ENCODE measurements around the gene FAAP20. TPM values are rescaled to one million over a fixed set of nuclear protein-coding genes. Genes with fewer than 3 reads are reported as not detected.

Gene FAAP20
- total RNA-seq, 1 experiment from 2014 or later = 133 TPM

- peak overlapping the region; percentile 74 for H3K4me3 Mint-ChIP-seq
- ATAC-seq (no peak), DNase-seq (ENCODE audit: low spot score) (no peak)
- H3K27ac Mint-ChIP-seq = no peak overlapping the region; the same call in 1 of the 2 replicates
- H3K4me1 Mint-ChIP-seq = peaks cover 11% of the 10 kb centered on the region
- no peaks in the 10 kb centered on the region for H3K9me3 Mint-ChIP-seq
- CTCF ChIA-PET = interaction anchor here (0.6 to 3.6 kb wide), 5 partner anchors 19 to 1600 kb away, joined by 3 to 42 read pairs (median 17); no protein-coding TSS in a partner anchor
- no peaks in the 10 kb centered on the region for H3K27me3 Mint-ChIP-seq (ENCODE audit: low read depth)
- TF ChIP-seq, protein P1, sequence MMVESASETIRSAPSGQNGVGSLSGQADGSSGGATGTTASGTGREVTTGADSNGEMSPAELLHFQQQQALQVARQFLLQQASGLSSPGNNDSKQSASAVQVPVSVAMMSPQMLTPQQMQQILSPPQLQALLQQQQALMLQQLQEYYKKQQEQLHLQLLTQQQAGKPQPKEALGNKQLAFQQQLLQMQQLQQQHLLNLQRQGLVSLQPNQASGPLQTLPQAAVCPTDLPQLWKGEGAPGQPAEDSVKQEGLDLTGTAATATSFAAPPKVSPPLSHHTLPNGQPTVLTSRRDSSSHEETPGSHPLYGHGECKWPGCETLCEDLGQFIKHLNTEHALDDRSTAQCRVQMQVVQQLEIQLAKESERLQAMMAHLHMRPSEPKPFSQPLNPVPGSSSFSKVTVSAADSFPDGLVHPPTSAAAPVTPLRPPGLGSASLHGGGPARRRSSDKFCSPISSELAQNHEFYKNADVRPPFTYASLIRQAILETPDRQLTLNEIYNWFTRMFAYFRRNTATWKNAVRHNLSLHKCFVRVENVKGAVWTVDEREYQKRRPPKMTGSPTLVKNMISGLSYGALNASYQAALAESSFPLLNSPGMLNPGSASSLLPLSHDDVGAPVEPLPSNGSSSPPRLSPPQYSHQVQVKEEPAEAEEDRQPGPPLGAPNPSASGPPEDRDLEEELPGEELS (CRISPR knock-in tag; IDR thresholded peaks at IDR 0.05) = 0 out of 2 replicates have a peak, but pooled peaks have one; percentile 36
- no peak for TF ChIP-seq ZNF121 (CRISPR knock-in tag; IDR thresholded peaks at IDR 0.05)
- peaks cover 2% of the 10 kb centered on the region; the same call in 1 of the 2 replicates for H3K36me3 Mint-ChIP-seq
- POLR2A ChIA-PET = interaction anchor here (1.0 kb wide), 1 partner anchor 38 kb away, joined by 3 read pairs; no protein-coding TSS in a partner anchor
Measured at GRCh38 chr1:2193514-2194281, 874 bp downstream of the FAAP20 start.

- CTCF ChIA-PET = interaction anchor here (3.1 to 3.6 kb wide), 2 partner anchors 18 to 190 kb away, joined by 17 to 20 read pairs; no protein-coding TSS in a partner anchor
- TF ChIP-seq, protein P2, sequence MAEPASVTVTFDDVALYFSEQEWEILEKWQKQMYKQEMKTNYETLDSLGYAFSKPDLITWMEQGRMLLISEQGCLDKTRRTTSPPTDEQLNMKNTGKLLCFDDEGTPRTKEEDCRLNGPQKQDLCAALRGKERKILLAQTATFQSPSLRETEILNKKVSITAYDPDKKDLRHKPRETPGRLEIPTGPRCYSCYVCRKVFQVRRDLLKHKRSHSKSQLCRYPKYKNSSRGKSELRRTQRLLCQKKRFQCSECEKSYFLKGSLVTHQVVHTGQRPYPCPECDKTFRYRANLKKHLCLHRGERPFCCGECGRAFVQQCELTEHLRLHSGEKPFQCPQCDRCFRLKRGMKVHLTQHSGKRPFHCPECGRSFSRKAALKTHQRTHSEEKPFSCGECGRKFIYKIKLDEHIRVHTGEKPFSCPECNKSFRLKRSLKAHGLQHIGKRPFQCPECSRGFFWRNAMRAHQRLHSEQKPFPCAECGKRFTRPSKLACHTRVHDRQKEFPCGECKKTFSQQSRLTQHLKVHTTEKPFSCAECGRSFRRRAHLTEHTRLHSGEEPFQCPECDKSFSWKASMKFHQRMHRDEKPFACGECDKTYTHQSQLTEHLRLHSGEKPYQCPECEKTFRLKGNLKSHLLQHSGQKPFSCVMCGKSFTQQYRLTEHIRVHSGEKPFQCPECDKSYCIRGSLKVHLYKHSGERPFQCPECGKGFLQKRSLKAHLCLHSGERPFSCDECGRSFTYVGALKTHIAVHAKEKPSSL (CRISPR knock-in tag; conservative IDR thresholded peaks at IDR 0.05) = no peak
- TF ChIP-seq TP53 (CRISPR knock-in tag; IDR thresholded peaks at IDR 0.05) (no peak), ZNF232 (CRISPR knock-in tag; IDR thresholded peaks at IDR 0.05) (no peak), SOX15 (CRISPR knock-in tag; IDR thresholded peaks at IDR 0.05) (no peak), MLX (CRISPR knock-in tag; IDR thresholded peaks at IDR 0.05) (no peak), STAT6 (CRISPR knock-in tag; conservative IDR thresholded peaks at IDR 0.05; ENCODE audit: low read depth) (no peak), NR1H2 (CRISPR knock-in tag; IDR thresholded peaks at IDR 0.05) (no peak), TCF7 (CRISPR knock-in tag; IDR thresholded peaks at IDR 0.05; ENCODE audit: low read depth) (no peak)
- TF ChIP-seq, protein P3, sequence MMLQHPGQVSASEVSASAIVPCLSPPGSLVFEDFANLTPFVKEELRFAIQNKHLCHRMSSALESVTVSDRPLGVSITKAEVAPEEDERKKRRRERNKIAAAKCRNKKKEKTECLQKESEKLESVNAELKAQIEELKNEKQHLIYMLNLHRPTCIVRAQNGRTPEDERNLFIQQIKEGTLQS (CRISPR knock-in tag; conservative IDR thresholded peaks at IDR 0.05) = no peak
- TF ChIP-seq, protein P4, sequence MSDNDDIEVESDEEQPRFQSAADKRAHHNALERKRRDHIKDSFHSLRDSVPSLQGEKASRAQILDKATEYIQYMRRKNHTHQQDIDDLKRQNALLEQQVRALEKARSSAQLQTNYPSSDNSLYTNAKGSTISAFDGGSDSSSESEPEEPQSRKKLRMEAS (CRISPR knock-in tag; IDR thresholded peaks at IDR 0.05) = no peak
- DNase-seq (ENCODE audit: low spot score) (no peak), ATAC-seq (no peak)
- Mint-ChIP-seq H3K9me3 (no peaks in the 10 kb centered on the region), H3K27me3 (ENCODE audit: low read depth) (no peaks in the 10 kb centered on the region), H3K4me3 (peak overlapping the region; percentile 46; the same call in 1 of the 2 replicates), H3K36me3 (peaks cover 2% of the 10 kb centered on the region; the same call in 1 of the 2 replicates), H3K27ac (no peak overlapping the region; the same call in 1 of the 2 replicates), H3K4me1 (peaks cover 11% of the 10 kb centered on the region)
- POLR2A ChIA-PET = interaction anchor here (0.8 kb wide), 1 partner anchor 193 kb away, joined by 3 read pairs; no protein-coding TSS in a partner anchor
Measured at GRCh38 chr1:2192031-2192995, 2.3 kb downstream of the FAAP20 start.

Data from WTC11 (cell line).